GM03348 (cell line): ENCODE data around the gene ZNF473.

Experiments
- DNase-seq: peaks from one replicate; pipeline ENCODE4 v3.0.0; 2012; ENCODE audit warnings: low spot score

ZNF473 gene

GRCh38 chr19:50003810-50004419 lies 21.9 kb upstream of the ZNF473 start:
- peak; percentile 94 for DNase-seq

GRCh38 chr19:50005428-50005827 lies 20.4 kb upstream of the ZNF473 start:
- DNase-seq: no peak

- DNase-seq: no peak
These were observed 18.6 kb upstream of the ZNF473 start for GRCh38 chr19:50007170-50007569.

GRCh38 chr19:50007947-50008346 lies 17.9 kb upstream of the ZNF473 start:
- DNase-seq: no peak

GRCh38 chr19:50008532-50008931 lies 17.3 kb upstream of the ZNF473 start:
- peak; percentile 17 for DNase-seq

- DNase-seq: no peak
These were observed 9.5 kb upstream of the ZNF473 start for GRCh38 chr19:50016225-50016807.

GRCh38 chr19:50020481-50020880 lies 5.3 kb upstream of the ZNF473 start:
- no peak for DNase-seq

GRCh38 chr19:50022823-50023222 lies 3.0 kb upstream of the ZNF473 start:
- DNase-seq: no peak

GRCh38 chr19:50024719-50025021 lies 1.1 kb upstream of the ZNF473 start:
- no peak for DNase-seq

- peak; percentile 98 for DNase-seq
These were observed 597 bp upstream of the ZNF473 start, which contains the start of gene VRK3 for GRCh38 chr19:50025022-50025793. Gene VRK3, minus strand, starts transcription at chr19:50025372. Its CDS starts 9,210 bp downstream, at chr19:50016162.

- DNase-seq: no peak
These were observed 723 bp downstream of the ZNF473 start for GRCh38 chr19:50026550-50026906.

GRCh38 chr19:50030225-50030624 lies 4.4 kb downstream of the ZNF473 start:
- DNase-seq: no peak

- no peak for DNase-seq
These were observed 5.1 kb downstream of the ZNF473 start for GRCh38 chr19:50030937-50031336.

- DNase-seq: no peak
These were observed 11.1 kb downstream of the ZNF473 start for GRCh38 chr19:50036908-50037307.

- no peak for DNase-seq
These were observed 14.2 kb downstream of the ZNF473 start for GRCh38 chr19:50039968-50040367.

GRCh38 chr19:50040967-50041366 lies 15.2 kb downstream of the ZNF473 start:
- DNase-seq: no peak

GRCh38 chr19:50042363-50043024 lies 16.7 kb downstream of the ZNF473 start:
- no peak for DNase-seq

- DNase-seq: no peak
These were observed 18.2 kb downstream of the ZNF473 start for GRCh38 chr19:50043967-50044366.

- no peak for DNase-seq
These were observed 19.1 kb downstream of the ZNF473 start for GRCh38 chr19:50044922-50045321.

- DNase-seq: no peak
These were observed 21.1 kb downstream of the ZNF473 start for GRCh38 chr19:50046649-50047503.

- DNase-seq: no peak
These were observed 21.9 kb downstream of the ZNF473 start for GRCh38 chr19:50047671-50048070.
